BJ (cell line): ENCODE data around the gene PERCC1. TPM values are rescaled to one million over a fixed set of nuclear protein-coding genes. Genes with fewer than 3 reads are reported as not detected.

Experiments used
- CTCF ChIA-PET: fragments of 350-600 bp; formaldehyde crosslinking; extraction: SDS; loops from one replicate; lab custom pipeline; 2021; ENCODE audit warnings: antibody characterized with exemption, inconsistent platforms; lab: Yijun Ruan, JAX
- POLR2A ChIA-PET: fragments of 300-600 bp; sonication (Branson Sonifier 250); formaldehyde crosslinking; extraction: SDS; loops from one replicate; lab custom pipeline; 2021; ENCODE audit warnings: antibody characterized with exemption; lab: Charles Lee
- DNase-seq: peaks from one replicate; pipeline ENCODE4 v3.0.0-alpha.2; 2011; ENCODE audit warnings: low read depth
- H3K27me3 ChIP-seq: 2 replicates; pipeline ENCODE4 v1.6.0; 2011; ENCODE audit warnings: low read length; ENCODE audit not compliant: control insufficient read depth, insufficient read depth
- H3K36me3 ChIP-seq: 2 replicates; pipeline ENCODE4 v1.5.1; 2011; ENCODE audit warnings: low read length; ENCODE audit not compliant: control insufficient read depth, insufficient read depth
- H3K4me3 ChIP-seq: 2 replicates; pipeline ENCODE4 v1.5.1; 2011; ENCODE audit warnings: low read depth, mild to moderate bottlenecking, control low read depth, low read length
- CTCF ChIP-seq: IDR thresholded peaks from 2 replicates; pipeline ENCODE4 v1.5.1; 2011; ENCODE audit warnings: low read depth, mild to moderate bottlenecking, control low read depth, inconsistent platforms, low read length, moderate library complexity; ENCODE audit not compliant: insufficient read depth
- polyA plus RNA-seq: library from polyadenylated mRNA; depleted of rRNA; stranded (reverse); fragments of >200 nt; gene quantifications from 2 replicates; pipeline ENCODE4 v1.2.3, GENCODE V29; 2011

Gene PERCC1
- polyA plus RNA-seq, 1 experiment, result not detected

GRCh38 chr16:1420111-1420539 lies 10.8 kb upstream of the PERCC1 start:
- ChIA-PET CTCF (interaction anchor here (1.2 kb wide), 1 partner anchor 285 kb away, joined by 3 read pairs; no protein-coding TSS in a partner anchor), POLR2A (no interaction called here)
- no peak for TF ChIP-seq CTCF
- no peak for DNase-seq
- H3K36me3 ChIP-seq, result no peaks in the 10 kb centered on the region
- H3K4me3 ChIP-seq, result peak overlapping the region; percentile 72
- H3K27me3 ChIP-seq, result no peaks in the 10 kb centered on the region

GRCh38 chr16:1422076-1422475 lies 8.8 kb upstream of the PERCC1 start:
- DNase-seq, result no peak
- ChIA-PET POLR2A (no interaction called here), CTCF (no interaction called here)
- H3K4me3 ChIP-seq, result no peak overlapping the region
- H3K27me3 ChIP-seq, result no peaks in the 10 kb centered on the region
- no peak for TF ChIP-seq CTCF
- no peaks in the 10 kb centered on the region for H3K36me3 ChIP-seq

GRCh38 chr16:1424028-1424427 lies 6.8 kb upstream of the PERCC1 start:
- Histone ChIP-seq H3K36me3 (no peaks in the 10 kb centered on the region), H3K27me3 (no peaks in the 10 kb centered on the region), H3K4me3 (no peak overlapping the region)
- ChIA-PET POLR2A (no interaction called here), CTCF (no interaction called here)
- TF ChIP-seq CTCF, result no peak
- DNase-seq, result no peak

GRCh38 chr16:1425616-1426370 lies 5.1 kb upstream of the PERCC1 start:
- DNase-seq, result no peak
- Histone ChIP-seq H3K36me3 (no peaks in the 10 kb centered on the region), H3K27me3 (no peaks in the 10 kb centered on the region), H3K4me3 (no peak overlapping the region)
- ChIA-PET POLR2A (no interaction called here), CTCF (interaction anchor here (0.6 kb wide), 1 partner anchor 27 kb away, joined by 3 read pairs; no protein-coding TSS in a partner anchor)
- TF ChIP-seq CTCF, result no peak

GRCh38 chr16:1426734-1427471 lies 4.0 kb upstream of the PERCC1 start:
- no peak overlapping the region for H3K4me3 ChIP-seq
- H3K36me3 ChIP-seq, result no peaks in the 10 kb centered on the region
- ChIA-PET POLR2A (interaction anchor here (0.7 kb wide), 1 partner anchor 11 kb away, joined by 3 read pairs; no protein-coding TSS in a partner anchor), CTCF (interaction anchor here (0.6 to 1.9 kb wide), 3 partner anchors 11 to 32 kb away, joined by 3 to 5 read pairs (median 4); no protein-coding TSS in a partner anchor)
- no peak for TF ChIP-seq CTCF
- no peak for DNase-seq
- no peaks in the 10 kb centered on the region for H3K27me3 ChIP-seq
